GM12892 (cell line): Measurements from ENCODE around the gene ANKFN1.

Source experiments
- POLR2A ChIP-seq: IDR thresholded peaks from 2 replicates; pipeline ENCODE4 v1.6.1; 2011; ENCODE audit warnings: low read depth, low read length, control low read depth
- POLR2AphosphoS5 ChIP-seq: IDR thresholded peaks from 2 replicates; pipeline ENCODE4 v1.6.1; 2011; ENCODE audit warnings: low read depth, low read length, control low read depth
- TAF1 ChIP-seq: IDR thresholded peaks from 2 replicates; pipeline ENCODE4 v1.6.1; 2011; ENCODE audit warnings: low read depth, mild to moderate bottlenecking, control low read depth, low read length, borderline replicate concordance

DNA sequence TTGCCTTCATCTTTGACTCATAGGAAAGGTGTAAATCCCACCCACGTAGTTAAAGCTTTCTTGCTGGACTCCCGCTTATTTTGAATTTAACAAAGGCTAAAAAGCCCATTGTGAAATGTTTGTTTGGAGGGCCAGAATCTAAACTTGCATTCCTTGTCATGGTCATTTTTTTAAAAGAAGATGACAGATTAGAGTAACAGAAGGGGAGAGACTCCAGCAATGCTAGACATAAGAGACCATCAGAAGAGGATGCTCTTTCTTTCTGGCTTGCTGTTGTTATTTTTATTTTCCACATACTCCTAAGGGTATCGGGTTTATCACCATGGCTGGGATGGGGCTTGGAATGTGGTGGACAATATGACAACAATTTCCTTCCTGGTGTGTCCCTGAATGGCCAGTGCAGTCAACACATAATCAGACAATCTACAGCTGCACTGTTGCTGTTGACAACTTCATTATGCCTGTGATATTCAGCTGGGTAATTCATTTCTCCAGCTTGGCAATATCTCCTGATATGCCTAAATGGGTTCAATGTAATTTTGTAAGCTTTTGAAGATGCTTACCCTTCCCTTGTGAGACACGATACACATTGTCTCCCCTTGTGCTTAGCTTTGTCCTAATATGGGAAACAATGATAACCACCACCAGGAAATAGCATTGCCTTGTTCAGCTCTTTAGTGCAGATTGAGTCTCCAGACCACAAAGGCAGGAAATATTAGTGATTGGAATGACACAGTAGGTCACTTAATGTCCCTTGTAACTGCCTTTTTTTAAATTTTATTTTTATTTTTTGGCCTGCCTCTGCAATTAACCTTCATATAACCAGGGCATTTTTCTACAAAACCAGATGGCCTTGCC, 164.3 kb downstream of the ANKFN1 start:
- TF ChIP-seq POLR2A (no peak), POLR2AphosphoS5 (no peak), TAF1 (no peak)
